Thymus (tissue), 11 donors: ENCODE results near the gene GON7. TPM values are rescaled to one million over a fixed set of nuclear protein-coding genes. Genes with fewer than 3 reads are reported as not detected.
"Not testable (repeated sequence)": the region's sequence is repeated elsewhere in the genome, so short reads cannot be mapped to it uniquely, and the experiment has no call there.

ENCODE experiments used
- DNase-seq, 9 donors: peaks; one replicate each; pipeline ENCODE4 v3.0.0-alpha.2; 2013; ENCODE audit warnings: low spot score in 9 of 9, low read depth in 6 of 9, missing footprints in 1 of 9
- H3K27ac ChIP-seq, 2 donors: one replicate each; pipeline ENCODE4 v1.5.1; 2013; ENCODE audit warnings: control low read depth in 1 of 2, low read depth in 1 of 2, low read length in 1 of 2, mild to moderate bottlenecking in 1 of 2, moderate library complexity in 1 of 2
- H3K27me3 ChIP-seq, 2 donors: one replicate each; pipeline ENCODE4 v1.5.1; 2013; ENCODE audit warnings: low read length in 1 of 2; ENCODE audit not compliant: control insufficient read depth in 2 of 2, insufficient read depth in 1 of 2
- H3K36me3 ChIP-seq, 2 donors: one replicate each; pipeline ENCODE4 v1.5.1; 2013; ENCODE audit warnings: low read length in 1 of 2, mild to moderate bottlenecking in 1 of 2, moderate library complexity in 1 of 2; ENCODE audit not compliant: control insufficient read depth in 2 of 2, insufficient read depth in 2 of 2
- H3K4me1 ChIP-seq, 2 donors: one replicate each; pipeline ENCODE4 v1.5.1; 2013; ENCODE audit warnings: low read length in 2 of 2; ENCODE audit not compliant: control insufficient read depth in 2 of 2, insufficient read depth in 2 of 2
- H3K4me3 ChIP-seq, 2 donors: one replicate each; pipeline ENCODE4 v1.5.1; 2013; ENCODE audit warnings: low read length in 2 of 2, control low read depth in 1 of 2, mild to moderate bottlenecking in 1 of 2
- H3K9me3 ChIP-seq, 2 donors: one replicate each; pipeline ENCODE4 v1.5.1; 2013; ENCODE audit warnings: low read length in 1 of 2, mild to moderate bottlenecking in 1 of 2; ENCODE audit not compliant: control insufficient read depth in 2 of 2, insufficient read depth in 1 of 2
- WGBS: extraction: QIAGEN DNeasy Blood & Tissue Kit; methylation state at CpG from one replicate; pipeline ENCODE4 v1.1.7; 2013; 5-methylcytosine and 5-hydroxymethylcytosine counted together
- polyA plus RNA-seq: library from polyadenylated mRNA; stranded (reverse); fragments of 200-250 nt; gene quantifications from one replicate; pipeline ENCODE4 v1.2.3, GENCODE V29; 2013
- total RNA-seq: library from RNA; stranded (reverse); fragments of 120-200 nt; gene quantifications from one replicate; pipeline ENCODE4 v1.2.4, GENCODE V29; 2013
- donor health status: healthy.

Gene GON7
- total and polyA plus RNA-seq, 2 donors: 22.8 to 32.3 TPM

- 97% methylated on average over 26 of the region's 26 CpGs for WGBS
- H3K4me3 ChIP-seq, H3K27me3 ChIP-seq, H3K9me3 ChIP-seq, H3K27ac ChIP-seq, DNase-seq, H3K36me3 ChIP-seq, H3K4me1 ChIP-seq: not testable (repeated sequence)
Observed at GRCh38 chr14:93165271-93166265, 41.3 kb downstream of the GON7 start.

DNA sequence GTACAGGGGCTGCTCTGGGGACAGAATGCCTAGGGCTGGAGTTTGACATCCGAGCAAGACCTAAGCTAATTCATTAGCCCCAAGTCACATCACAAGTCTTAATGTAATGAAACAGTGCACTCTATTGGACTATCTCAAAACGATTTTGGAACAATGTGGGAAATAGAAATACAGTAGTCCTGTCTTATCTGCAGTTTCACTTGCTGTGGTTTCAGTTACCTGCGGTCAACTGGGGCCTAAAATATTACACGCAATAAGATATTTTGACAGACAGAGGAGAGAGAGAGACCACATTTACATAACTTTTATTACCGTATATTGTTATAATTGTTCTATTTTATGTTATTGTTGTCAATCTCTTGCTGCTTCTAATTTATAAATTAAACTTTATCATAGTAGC is 43.3 kb downstream of the GON7 start:
- WGBS: 79% methylated on average over 5 of the region's 5 CpGs
- Histone ChIP-seq H3K27ac (no peak overlapping the region), H3K9me3 (no peaks in the 10 kb centered on the region), H3K4me1 (no peaks in the 10 kb centered on the region), H3K36me3 (no peaks in the 10 kb centered on the region), H3K4me3 (no peak overlapping the region), H3K27me3 (no peaks in the 10 kb centered on the region)
- no peak for DNase-seq

- Histone ChIP-seq H3K4me3 (no peak overlapping the region), H3K36me3 (no peaks in the 10 kb centered on the region), H3K27me3 (no peaks in the 10 kb centered on the region), H3K4me1 (no peaks in the 10 kb centered on the region), H3K9me3 (no peaks in the 10 kb centered on the region), H3K27ac (no peak overlapping the region)
- DNase-seq: no peak
- 94% methylated on average over 4 of the region's 4 CpGs for WGBS
Observed at GRCh38 chr14:93161411-93161940, 45.4 kb downstream of the GON7 start.

DNA sequence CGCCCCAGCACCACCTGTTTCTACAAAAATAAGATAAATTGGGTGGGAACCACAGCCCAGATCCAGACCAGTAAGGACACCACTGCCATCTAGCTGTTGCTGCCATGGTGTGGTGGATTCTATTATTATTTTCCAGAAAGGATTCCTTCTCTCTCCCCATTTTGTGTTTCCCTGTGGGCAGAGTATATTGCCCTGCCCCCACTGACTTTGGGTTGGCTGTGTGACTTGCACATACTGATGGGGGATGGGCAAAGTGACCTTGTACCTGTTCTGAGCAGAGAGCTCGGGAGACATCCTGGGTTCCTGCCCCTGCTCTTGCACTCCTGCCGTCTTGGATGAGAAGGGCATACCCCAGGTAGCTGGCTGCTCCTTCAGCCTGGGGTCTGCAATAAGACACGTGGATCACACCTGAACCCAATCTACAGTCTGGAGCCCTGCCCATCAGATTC is 46.5 kb downstream of the GON7 start:
- Histone ChIP-seq H3K27me3 (no peaks in the 10 kb centered on the region), H3K4me3 (no peak overlapping the region), H3K36me3 (no peaks in the 10 kb centered on the region), H3K27ac (no peak overlapping the region), H3K4me1 (no peaks in the 10 kb centered on the region), H3K9me3 (no peaks in the 10 kb centered on the region)
- WGBS: 70% methylated on average over 4 of the region's 4 CpGs
- DNase-seq: no peak

DNA sequence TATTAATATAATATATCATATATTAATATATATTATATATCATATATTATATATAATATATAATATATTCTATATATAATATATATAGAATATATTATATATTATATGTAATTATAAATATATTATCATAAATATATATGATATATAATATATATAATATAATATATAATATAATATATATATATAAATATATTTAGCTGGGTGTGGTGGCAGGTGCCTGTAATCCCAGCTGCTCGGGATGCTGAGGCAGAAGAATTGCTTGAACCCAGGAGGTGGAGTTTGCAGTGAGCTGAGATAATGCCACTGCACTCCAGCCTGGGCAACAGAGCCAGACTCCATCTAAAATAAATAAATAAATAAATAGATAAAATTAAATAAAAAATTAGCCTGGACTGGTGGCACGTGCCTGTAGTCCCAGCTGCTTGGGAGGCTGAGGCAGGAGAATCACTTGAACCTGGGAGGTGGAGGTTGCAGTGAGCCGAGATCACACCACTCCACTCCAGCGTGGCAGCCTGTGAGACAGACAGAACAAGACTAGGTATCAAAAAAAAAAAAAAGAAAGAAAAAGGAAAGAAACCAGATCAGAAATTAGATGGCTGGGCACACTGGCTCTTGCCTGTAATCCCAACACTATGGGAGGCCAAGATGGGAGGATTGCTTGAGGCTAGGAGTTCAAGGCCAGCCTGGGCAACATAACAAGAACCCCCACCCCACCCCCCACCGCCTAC is 47.1 kb downstream of the GON7 start:
- not testable (repeated sequence) for H3K9me3 ChIP-seq, DNase-seq, H3K27ac ChIP-seq, H3K36me3 ChIP-seq, H3K4me1 ChIP-seq, H3K27me3 ChIP-seq, H3K4me3 ChIP-seq
- WGBS: 81% methylated on average over 5 of the region's 5 CpGs

DNA sequence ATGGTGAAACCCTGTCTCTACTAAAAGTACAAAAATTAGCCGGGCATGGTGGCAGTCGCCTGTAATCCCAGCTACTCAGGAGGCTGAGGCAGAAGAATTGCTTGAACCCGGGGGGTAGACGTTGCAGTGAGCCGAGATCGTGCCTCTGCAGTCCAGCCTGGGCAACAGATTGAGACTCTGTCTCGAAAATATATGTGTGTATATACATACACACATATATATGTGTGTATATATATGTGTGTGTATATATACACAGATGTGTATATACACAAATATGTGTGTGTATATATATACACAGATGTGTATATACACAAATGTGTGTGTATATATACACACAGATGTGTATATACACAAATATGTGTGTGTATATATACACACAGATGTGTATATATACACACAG is 48.5 kb downstream of the GON7 start:
- H3K36me3 ChIP-seq, H3K4me1 ChIP-seq, H3K27me3 ChIP-seq, H3K27ac ChIP-seq, DNase-seq, H3K9me3 ChIP-seq, H3K4me3 ChIP-seq: not testable (repeated sequence)
- WGBS: 97% methylated on average over 7 of the region's 7 CpGs

GRCh38 chr14:93156693-93157369 is 50.0 kb downstream of the GON7 start:
- Histone ChIP-seq H3K27ac (no peak overlapping the region), H3K4me3 (no peak overlapping the region), H3K36me3 (no peaks in the 10 kb centered on the region), H3K4me1 (no peaks in the 10 kb centered on the region), H3K27me3 (no peaks in the 10 kb centered on the region), H3K9me3 (no peaks in the 10 kb centered on the region)
- 92% methylated on average over 8 of the region's 8 CpGs for WGBS
- no peak for DNase-seq

- Histone ChIP-seq H3K27me3 (no peaks in the 10 kb centered on the region), H3K9me3 (no peaks in the 10 kb centered on the region), H3K36me3 (no peaks in the 10 kb centered on the region), H3K27ac (no peak overlapping the region), H3K4me3 (no peak overlapping the region), H3K4me1 (no peaks in the 10 kb centered on the region)
- no peak for DNase-seq
- 95% methylated on average over 2 of the region's 2 CpGs for WGBS
Observed at GRCh38 chr14:93155667-93156066, 51.2 kb downstream of the GON7 start.
